GM19328 (cell line): ENCODE measurements around the gene PPIL3.

Experiments used
- ATAC-seq: cut with Tn5 transposase; IDR thresholded peaks from one replicate; pipeline ENCODE4 v1.9.1; 2021; ENCODE audit warnings: mild to moderate bottlenecking, moderate library complexity; ENCODE audit not compliant: unreplicated experiment

Gene PPIL3

GRCh38 chr2:200861617-200862155 is 27.2 kb downstream of the PPIL3 start:
- no peak for ATAC-seq

DNA sequence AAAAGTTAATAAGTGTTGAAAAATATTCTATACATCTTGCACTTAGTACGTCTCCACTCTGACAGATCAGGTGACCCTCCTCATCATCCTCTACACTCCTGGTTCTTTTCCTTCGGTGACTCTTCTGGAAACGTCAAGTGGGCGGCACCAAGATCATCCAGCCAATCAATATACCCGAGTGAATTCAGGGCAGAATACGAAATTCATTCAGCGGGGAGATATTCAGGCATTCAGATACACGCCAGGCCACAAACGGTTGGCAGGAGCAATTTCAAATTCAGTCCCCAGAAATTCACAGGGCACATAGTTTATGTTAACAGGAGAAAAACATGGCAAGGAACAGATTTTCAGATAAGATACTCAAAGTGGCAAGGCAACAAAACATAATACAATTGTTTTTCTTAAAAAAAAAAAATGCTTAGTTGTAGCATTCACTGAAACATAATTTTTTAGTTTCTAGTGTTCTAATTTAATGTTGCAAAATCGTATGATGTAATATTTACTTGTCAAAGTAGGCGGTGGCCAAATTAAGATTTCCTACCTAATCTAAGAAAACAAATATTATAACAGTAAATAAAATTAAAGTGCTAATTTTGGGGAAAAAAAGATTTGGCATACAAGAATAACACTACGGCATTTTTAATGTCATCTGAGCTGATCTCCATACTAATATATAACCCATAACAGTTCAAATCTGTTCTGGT is 28.6 kb downstream of the PPIL3 start:
- ATAC-seq: no peak

- ATAC-seq: no peak
These were observed 32.1 kb downstream of the PPIL3 start for GRCh38 chr2:200856806-200857205.

DNA sequence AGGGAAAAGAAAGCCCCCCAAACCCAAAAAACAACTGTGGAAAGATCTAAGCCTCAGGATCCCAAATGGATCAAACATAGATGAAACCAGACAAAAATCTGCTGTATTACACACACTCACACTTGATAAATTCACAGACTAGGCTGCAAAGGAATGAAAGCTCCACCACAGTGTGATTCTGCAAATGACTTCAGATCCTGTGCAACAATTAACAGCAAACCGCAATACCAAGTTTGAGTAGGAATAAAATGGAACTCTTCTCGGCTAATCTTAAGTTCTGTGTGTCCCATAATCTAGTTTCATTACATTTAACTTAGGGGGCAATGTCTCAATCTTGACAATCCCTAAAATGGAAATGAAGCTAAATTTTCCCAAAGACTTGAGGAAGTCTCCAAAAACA is 36.3 kb downstream of the PPIL3 start:
- ATAC-seq: no peak

DNA sequence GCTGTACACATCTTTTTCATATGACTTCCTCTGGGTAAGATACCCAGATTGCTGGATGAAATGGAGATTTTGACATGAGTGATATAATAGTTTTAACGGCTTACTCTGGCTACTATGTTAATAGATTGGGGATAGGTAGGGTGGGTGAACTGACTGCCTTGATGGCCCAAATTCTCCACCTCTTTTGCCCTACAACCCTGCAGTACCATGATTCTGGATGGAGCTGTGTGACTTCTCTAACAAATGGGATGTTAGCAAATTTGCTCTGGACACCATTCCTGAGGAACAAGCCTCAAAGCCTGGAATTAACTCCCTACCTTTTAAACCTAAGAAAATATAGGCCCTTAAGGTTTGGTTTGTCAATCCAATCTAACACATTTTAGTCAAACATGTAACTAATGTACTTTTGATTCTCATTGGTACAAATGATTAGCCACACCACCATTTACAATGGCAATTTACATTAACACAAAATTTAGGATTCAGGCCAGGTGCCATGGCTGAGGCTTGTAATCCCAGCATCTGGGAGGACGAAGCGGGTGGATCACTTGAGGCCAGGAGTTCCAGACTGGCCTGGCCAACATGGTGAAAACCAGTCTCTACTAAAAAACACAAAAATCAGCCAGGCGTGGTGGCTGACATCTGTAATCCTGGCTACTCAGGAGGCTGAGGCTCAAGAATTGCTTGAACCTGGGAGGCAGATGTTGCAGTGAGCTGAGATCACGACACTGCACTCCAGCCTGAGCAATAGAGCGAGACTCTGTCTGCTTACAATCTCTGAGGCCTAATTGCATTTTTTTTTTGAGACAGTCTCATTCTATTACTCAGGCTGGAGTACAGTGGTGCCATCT is 37.3 kb downstream of the PPIL3 start:
- no peak for ATAC-seq

GRCh38 chr2:200850512-200851256 is 38.2 kb downstream of the PPIL3 start:
- ATAC-seq: no peak

- no peak for ATAC-seq
These were observed 40.9 kb downstream of the PPIL3 start for GRCh38 chr2:200847939-200848338.

- no peak for ATAC-seq
These were observed 41.6 kb downstream of the PPIL3 start for GRCh38 chr2:200847269-200847668.

- no peak for ATAC-seq
These were observed 43.1 kb downstream of the PPIL3 start for GRCh38 chr2:200845669-200846325.

- ATAC-seq: no peak
These were observed 43.7 kb downstream of the PPIL3 start for GRCh38 chr2:200845194-200845593.

DNA sequence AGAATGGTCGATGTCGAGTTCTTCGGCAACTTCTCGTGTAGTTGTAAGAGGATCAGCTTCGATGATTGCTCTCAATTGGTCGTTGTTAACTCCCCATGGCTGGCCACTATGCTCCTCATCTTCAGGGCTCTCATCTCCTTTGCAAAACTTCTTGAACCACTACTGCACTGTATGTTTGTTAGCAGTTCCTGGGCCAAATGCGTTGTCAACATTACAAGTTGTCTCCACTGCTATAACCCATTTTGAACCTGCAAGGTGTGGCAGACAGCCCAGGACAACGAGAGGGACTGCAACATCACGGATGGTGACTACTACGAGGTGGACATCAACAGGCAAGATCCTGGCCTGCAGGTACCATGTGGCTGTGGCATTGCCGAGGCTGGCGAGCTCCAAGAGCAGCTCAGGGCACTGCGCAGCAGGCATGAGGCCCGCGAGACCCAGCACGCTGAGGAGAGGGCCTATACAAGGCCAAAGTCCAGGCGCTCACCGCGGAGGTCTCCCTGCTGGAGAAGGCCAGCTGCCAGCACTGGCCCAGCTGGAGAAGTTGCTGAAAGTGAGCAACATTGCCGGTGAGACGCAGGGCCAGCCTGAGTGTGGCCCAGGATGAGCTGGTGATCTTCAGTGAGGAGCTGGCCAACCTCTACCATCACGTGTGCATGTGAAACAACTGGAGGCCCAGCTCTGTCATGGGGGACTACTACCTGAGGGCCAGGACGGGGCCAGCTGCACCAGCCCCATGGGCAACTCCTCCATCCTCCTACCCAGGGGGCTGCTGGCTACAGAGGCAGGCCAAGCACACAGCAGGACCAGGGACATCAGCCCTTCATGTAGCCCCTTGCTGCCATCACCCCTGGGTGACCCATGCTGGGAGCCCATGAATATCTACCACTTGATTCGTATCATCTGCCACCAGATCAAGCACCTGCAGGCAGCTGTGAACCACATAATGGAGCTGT is 44.6 kb downstream of the PPIL3 start:
- no peak for ATAC-seq

DNA sequence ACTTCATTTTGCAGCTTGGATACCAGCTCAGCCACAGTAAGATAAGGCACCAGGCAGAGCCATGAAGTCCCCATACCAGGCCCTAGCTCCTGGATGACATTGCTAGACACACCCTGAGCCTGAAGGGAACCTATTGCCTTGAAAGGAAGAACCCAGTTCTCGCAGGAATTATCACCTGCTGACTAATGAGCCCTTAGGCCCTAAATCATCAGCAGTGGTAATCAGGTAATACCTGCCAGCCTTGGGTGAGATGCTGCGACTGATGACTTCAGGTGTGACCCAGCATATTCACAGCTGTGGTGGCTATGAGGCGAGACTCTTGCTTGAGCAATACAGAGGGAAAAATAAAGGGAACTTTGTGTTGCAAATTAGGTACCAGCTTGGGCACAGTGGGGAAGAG is 49.4 kb downstream of the PPIL3 start:
- no peak for ATAC-seq

DNA sequence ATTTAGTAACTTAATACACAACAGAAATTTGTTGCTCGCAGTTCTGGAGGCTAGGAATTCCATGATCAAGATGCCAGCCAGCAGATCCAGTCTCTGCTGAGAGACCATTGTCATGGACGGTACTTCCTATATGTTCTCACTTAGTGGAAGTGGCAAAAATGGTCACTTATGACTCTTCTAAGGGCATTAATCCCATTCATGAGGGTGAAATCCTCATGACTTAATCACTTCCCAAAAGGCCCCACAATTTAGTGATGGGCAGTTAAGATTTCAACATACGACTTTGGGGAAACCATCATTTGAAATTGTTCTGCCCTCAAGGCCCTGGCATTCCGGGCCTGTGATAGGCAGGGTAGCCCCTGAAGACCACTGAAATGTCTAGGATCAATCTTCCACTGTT is 54.2 kb downstream of the PPIL3 start:
- no peak for ATAC-seq

DNA sequence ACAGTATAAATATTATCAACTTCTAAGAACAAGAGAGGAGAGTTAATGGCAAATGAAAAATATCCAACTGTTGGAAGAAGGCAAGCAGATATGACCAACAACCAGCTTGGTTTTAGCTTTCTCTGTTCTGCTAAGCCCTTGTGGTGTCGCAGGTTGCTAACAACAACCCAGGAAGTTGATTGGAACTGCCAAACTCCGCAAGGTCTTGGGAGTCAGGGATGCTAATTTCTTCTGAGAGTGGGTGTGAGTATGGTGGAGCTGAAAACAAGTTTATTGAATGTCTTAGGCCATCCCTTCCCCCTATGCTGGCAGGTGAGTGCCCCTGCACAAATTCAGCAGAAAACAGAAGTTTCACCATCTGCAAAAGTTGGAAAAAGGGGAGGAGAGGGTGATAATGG is 59.6 kb downstream of the PPIL3 start:
- no peak for ATAC-seq

DNA sequence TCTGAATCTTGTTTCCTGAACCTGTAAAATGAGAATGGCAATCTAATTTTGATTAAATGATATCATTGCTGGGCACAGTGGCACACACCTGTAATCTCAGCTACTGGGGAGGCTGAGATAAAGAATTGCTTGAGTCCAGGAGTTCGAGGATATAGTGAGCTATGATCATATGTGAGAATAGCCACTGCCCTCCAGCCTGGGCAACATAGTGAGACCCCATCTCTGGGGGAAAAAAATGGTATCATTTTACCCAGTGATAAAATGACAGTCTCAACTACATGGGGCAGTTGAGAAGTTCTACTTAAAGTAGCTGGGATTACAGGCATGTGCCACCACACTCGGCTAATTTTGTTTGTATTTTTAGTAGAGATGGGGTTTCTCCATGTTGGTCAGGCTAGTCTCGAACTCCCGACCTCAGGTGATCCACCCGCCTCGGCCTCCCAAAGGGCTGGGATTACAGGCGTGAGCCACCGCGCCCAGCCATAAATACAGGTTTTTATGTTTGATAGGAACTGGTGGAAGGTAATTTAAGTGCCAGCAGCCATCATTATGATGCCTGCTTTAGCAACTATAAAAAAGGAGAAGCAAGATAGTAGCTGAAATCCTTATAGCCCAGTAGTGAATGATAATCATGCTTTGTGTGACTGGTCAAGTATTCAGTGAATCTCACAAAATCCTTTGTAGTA is 60.2 kb downstream of the PPIL3 start:
- no peak for ATAC-seq

DNA sequence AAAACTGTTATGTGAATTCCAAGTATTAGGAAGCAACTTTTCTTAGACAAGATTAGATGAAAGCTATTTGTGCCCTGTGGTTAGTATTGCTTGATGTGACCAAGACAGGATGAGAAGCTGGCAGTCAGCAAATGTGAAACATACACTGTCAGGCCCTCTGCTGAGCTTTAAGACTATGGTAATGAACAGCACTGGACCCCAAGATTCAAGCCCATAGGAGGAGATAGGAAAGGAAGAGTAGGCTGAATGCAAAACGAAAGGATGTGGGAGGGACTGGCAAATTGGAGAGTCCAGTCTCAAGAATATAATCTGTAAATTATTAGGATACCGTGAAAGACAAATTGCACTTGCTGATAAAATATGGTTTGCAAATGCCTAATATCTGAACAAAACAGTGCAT is 60.8 kb downstream of the PPIL3 start:
- no peak for ATAC-seq

- ATAC-seq: no peak
These were observed 67.1 kb downstream of the PPIL3 start for GRCh38 chr2:200821686-200822245.
